Ovary (tissue), 9 donors: ENCODE measurements around the gene SORCS2. TPM values are rescaled to one million over a fixed set of nuclear protein-coding genes. Genes with fewer than 3 reads are reported as not detected.

Experiments used
- DNase-seq, 5 donors: peaks; one replicate each; pipeline ENCODE4 v3.0.0-alpha.2; 2019 to 2020
- H3K27ac ChIP-seq, 2 donors: fragments of 200-600 bp; one replicate each; pipeline versions ENCODE4 v1.5.1 to v1.8.0; 2019 to 2022
- H3K27me3 ChIP-seq: fragments of 200-600 bp; one replicate; pipeline ENCODE4 v1.8.0; 2022
- H3K36me3 ChIP-seq: fragments of 200-600 bp; sonication (generic); one replicate; pipeline ENCODE4 v1.5.1; 2019
- H3K4me1 ChIP-seq: one replicate; pipeline ENCODE4 v1.8.1; 2013; ENCODE audit warnings: mild to moderate bottlenecking, moderate library complexity; ENCODE audit not compliant: insufficient read depth
- H3K4me3 ChIP-seq: fragments of 200-600 bp; sonication (generic); one replicate; pipeline ENCODE4 v1.5.1; 2017
- H3K9me3 ChIP-seq, 2 donors: fragments of 200-600 bp in 1 of 2; sonication (generic) in 1 of 2; one replicate each; pipeline versions ENCODE4 v1.5.1 to v1.8.1; 2013 to 2019; ENCODE audit warnings: mild to moderate bottlenecking in 1 of 2, moderate library complexity in 1 of 2
- CTCF ChIP-seq, 3 donors: fragments of 450-650 bp in 2 of 3; fragments of 200-600 bp in 1 of 3; IDR thresholded peaks; one replicate each; pipeline versions ENCODE4 v1.5.1 to v1.8.0; 2016 to 2022; ENCODE audit warnings: antibody characterized with exemption in 3 of 3, mild to moderate bottlenecking in 1 of 3
- EP300 ChIP-seq: sonication (generic); formaldehyde crosslinking; IDR thresholded peaks from one replicate; pipeline ENCODE4 v1.6.1; 2017; ENCODE audit warnings: antibody characterized with exemption
- POLR2A ChIP-seq: fragments of 450-650 bp; IDR thresholded peaks from one replicate; pipeline ENCODE4 v1.6.1; 2017; ENCODE audit warnings: antibody characterized with exemption, mild to moderate bottlenecking, moderate library complexity
- WGBS, 3 donors: extraction: QIAGEN DNeasy Blood & Tissue Kit in 1 of 3; methylation state at CpG; one replicate each; pipeline versions ENCODE4 v1.1.5 to v1.1.7; 2013 to 2017; 5-methylcytosine and 5-hydroxymethylcytosine counted together
- intact Hi-C, 4 donors: fragments of 100-400 bp; cut with DNase I; formaldehyde crosslinking; loops; one replicate each; pipeline versions ENCODE4 v1.11.0 to v1.15.1; 2022 to 2023
- polyA plus RNA-seq, 2 donors: library from polyadenylated mRNA; stranded (reverse); fragments of 200-250 nt in 1 of 2; fragments of 350-450 nt in 1 of 2; fragmentation: Illumina TruSeq in 1 of 2; extraction: RNeasy Lipid Tissue Mini Kit (QIAGEN cat#74804) in 1 of 2; gene quantifications; one replicate each; pipeline ENCODE4 v1.2.3, GENCODE V29; 2013 to 2014
- total RNA-seq, 7 donors: library from RNA; depleted of rRNA in 2 of 7; stranded (reverse); fragments of >200 nt in 2 of 7; fragmentation: NEBNext Ultra II Directional in 3 of 7; extraction: Animal tissue kit (Norgen Biotek cat#: 25700) in 3 of 7; gene quantifications; one replicate each; pipeline versions ENCODE4 v1.1.0 to v1.2.4, GENCODE V29; 2016 to 2023
- donor health status: DM: no; HTN: no; CAD: no; lungs with moderate emphysema.
- donor health status: DM: no; HTN: no; CAD: no.
- donor health status: Bipolar disorder and iron deficiency.
- donor health status: DM: yes; HTN: yes; CAD: no.
- donor health status: DM: no; HTN: no; CAD: no.
- donor health status: DM: yes; HTN: yes; CAD: no.

The SORCS2 gene
- total and polyA plus RNA-seq, 9 donors = 0.60 to 23.9 (median 7.1) TPM

- 75 to 81% (median 80%) methylated on average over 15 of the region's 15 CpGs for WGBS, 3 donors
- TF ChIP-seq POLR2A (no peak), CTCF (IDR thresholded peaks at IDR 0.05) (no peak), EP300 (no peak)
- H3K27me3 ChIP-seq = no peaks in the 10 kb centered on the region
These were observed 46.1 kb upstream of the SORCS2 start for GRCh38 chr4:7146059-7146785.

GRCh38 chr4:7146786-7147115, 45.6 kb upstream of the SORCS2 start:
- no peak for DNase-seq
- Histone ChIP-seq H3K27me3 (no peaks in the 10 kb centered on the region), H3K9me3 (no peaks in the 10 kb centered on the region), H3K36me3 (no peaks in the 10 kb centered on the region), H3K27ac (no peak overlapping the region), H3K4me3 (no peak overlapping the region), H3K4me1 (no peaks in the 10 kb centered on the region)
- intact Hi-C loops = no loop called here
- WGBS, 3 donors = 86 to 94% (median 89%) methylated on average over 11 of the region's 11 CpGs
- TF ChIP-seq CTCF (IDR thresholded peaks at IDR 0.05) (no peak), POLR2A (no peak), EP300 (no peak)

More at GRCh38 chr4:7146059-7146785, 46.1 kb upstream of the SORCS2 start:
- no peak for DNase-seq
- Histone ChIP-seq H3K4me1 (no peaks in the 10 kb centered on the region), H3K36me3 (no peaks in the 10 kb centered on the region), H3K27ac (no peak overlapping the region), H3K9me3 (no peaks in the 10 kb centered on the region), H3K4me3 (no peak overlapping the region)
- intact Hi-C loops = no loop called here

GRCh38 chr4:7147261-7147660, 45.1 kb upstream of the SORCS2 start:
- no peaks in the 10 kb centered on the region for H3K36me3 ChIP-seq
- no peaks in the 10 kb centered on the region for H3K27me3 ChIP-seq
- H3K4me1 ChIP-seq = no peaks in the 10 kb centered on the region
- intact Hi-C loops = no loop called here
- no peak for TF ChIP-seq EP300
- no peak for TF ChIP-seq POLR2A
- no peak for TF ChIP-seq CTCF (IDR thresholded peaks at IDR 0.05)
- no peak overlapping the region for H3K4me3 ChIP-seq
- no peak overlapping the region for H3K27ac ChIP-seq
- DNase-seq = no peak
- WGBS, 3 donors = 90 to 93% (median 90%) methylated on average over 15 of the region's 15 CpGs
- no peaks in the 10 kb centered on the region for H3K9me3 ChIP-seq

- TF ChIP-seq CTCF (IDR thresholded peaks at IDR 0.05) = no peak
- TF ChIP-seq POLR2A = no peak
- TF ChIP-seq EP300 = no peak
- intact Hi-C loops = no loop called here
- 87 to 92% (median 90%) methylated on average over 10 of the region's 10 CpGs for WGBS, 3 donors
- no peak overlapping the region for H3K27ac ChIP-seq
- no peak for DNase-seq
- no peaks in the 10 kb centered on the region for H3K36me3 ChIP-seq
- H3K9me3 ChIP-seq = no peaks in the 10 kb centered on the region
- no peak overlapping the region for H3K4me3 ChIP-seq
- no peaks in the 10 kb centered on the region for H3K27me3 ChIP-seq
- H3K4me1 ChIP-seq = no peaks in the 10 kb centered on the region
These were observed 44.6 kb upstream of the SORCS2 start for GRCh38 chr4:7147661-7148310.
